ENCODE data around the gene CARD9. TPM values are rescaled to one million over a fixed set of nuclear protein-coding genes. Genes with fewer than 3 reads are reported as not detected.

CARD9 gene
- total and polyA plus RNA-seq, 2 of the 4 experiments (the other 2 are of a cell fraction): 0.36 to 1.9 TPM

DNA sequence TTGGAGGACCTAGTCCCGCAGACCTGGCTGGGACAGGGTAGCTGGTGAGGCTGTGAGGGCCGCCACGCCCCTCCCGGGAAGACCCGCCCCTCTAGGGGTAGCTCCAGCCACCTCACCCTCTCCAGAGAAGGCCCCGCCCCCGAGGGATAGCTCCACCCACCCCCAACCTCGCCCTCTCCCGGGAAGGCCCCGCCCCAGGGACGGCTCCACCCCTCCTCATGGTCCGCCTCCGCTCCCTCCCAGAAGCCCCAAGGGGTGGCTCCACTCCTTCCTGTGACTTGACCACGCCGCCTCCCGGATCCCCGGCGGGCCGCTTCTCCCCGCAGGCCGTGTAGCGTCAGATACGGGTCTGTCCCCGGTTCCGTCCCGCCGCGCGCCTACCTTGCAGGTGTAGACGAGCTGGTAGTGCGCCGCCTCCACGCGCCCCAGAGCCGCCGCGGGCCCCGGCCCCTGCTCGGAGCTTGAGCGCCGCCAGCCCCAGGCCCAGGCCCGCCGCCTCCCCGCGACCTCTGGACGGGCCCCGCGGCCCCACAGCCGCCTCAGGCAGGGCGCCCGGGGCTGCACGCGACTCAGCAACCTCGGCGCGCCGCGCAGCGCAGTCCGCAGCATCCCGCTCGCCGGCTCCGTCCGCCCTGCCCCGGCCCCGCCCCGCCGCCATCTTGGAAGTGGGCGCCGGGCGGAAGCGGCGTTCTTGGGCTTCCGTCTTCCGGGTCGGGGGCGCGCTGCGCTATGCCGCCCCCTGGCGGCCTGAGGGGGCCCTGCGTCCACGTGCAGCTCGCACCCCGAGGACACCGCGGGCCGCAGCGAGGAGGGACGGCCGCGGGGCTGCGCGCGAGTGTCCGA lies 10.1 kb downstream of the CARD9 start, which contains the start of gene DNLZ (continued):
- no peak for TF ChIP-seq ELK1 (IDR thresholded peaks at IDR 0.05; ENCODE audit: borderline replicate concordance, low read depth, low read length)
- peak; percentile 71 for TF ChIP-seq MXI1 (IDR thresholded peaks at IDR 0.05; ENCODE audit: borderline replicate concordance, low read depth, low read length)
- no peak for TF ChIP-seq RFX5 (IDR thresholded peaks at IDR 0.05; ENCODE audit: low read depth, low read length)

Data from IMR-90 (cell line).